ENCODE data around the gene CRYAA. TPM values are rescaled to one million over a fixed set of nuclear protein-coding genes. Genes with fewer than 3 reads are reported as not detected.
A peak's percentile ranks its signal among the peaks of the same experiment; 100 is the strongest.
"Not testable (repeated sequence)": the region's sequence is repeated elsewhere in the genome, so short reads cannot be mapped to it uniquely, and the experiment has no call there.

CRYAA gene
- total RNA-seq, 1 experiment from 2014 or later = not detected

- H3K9me3 Mint-ChIP-seq; H3K27me3 Mint-ChIP-seq (ENCODE audit: low read depth); H3K27ac Mint-ChIP-seq; H3K4me1 Mint-ChIP-seq; CTCF ChIA-PET; ATAC-seq; H3K36me3 Mint-ChIP-seq; POLR2A ChIA-PET; H3K4me3 Mint-ChIP-seq; DNase-seq (ENCODE audit: low spot score): not testable (repeated sequence)
These were observed 18.5 kb downstream of the CRYAA start for GRCh38 chr21:43187268-43187667.

GRCh38 chr21:43187715-43188114, 18.9 kb downstream of the CRYAA start:
- CTCF ChIA-PET = no interaction called here
- H3K36me3 Mint-ChIP-seq = no peaks in the 10 kb centered on the region
- no peak overlapping the region; the same call in 1 of the 2 replicates for H3K27ac Mint-ChIP-seq
- H3K9me3 Mint-ChIP-seq = peaks cover 7% of the 10 kb centered on the region; the same call in 1 of the 2 replicates
- POLR2A ChIA-PET = no interaction called here
- no peak for TF ChIP-seq JUN (CRISPR knock-in tag; IDR thresholded peaks at IDR 0.05)
- TF ChIP-seq IRF1 (CRISPR knock-in tag; IDR thresholded peaks at IDR 0.05) = no peak
- no peak for TF ChIP-seq ELF4 (CRISPR knock-in tag; IDR thresholded peaks at IDR 0.05; ENCODE audit: low read depth)
- no peak for TF ChIP-seq ZNF396 (CRISPR knock-in tag; IDR thresholded peaks at IDR 0.05; ENCODE audit: borderline replicate concordance)
- ATAC-seq (no peak), DNase-seq (ENCODE audit: low spot score) (no peak)
- H3K4me3 Mint-ChIP-seq = no peak overlapping the region
- H3K4me1 Mint-ChIP-seq = no peaks in the 10 kb centered on the region
- peaks cover 2% of the 10 kb centered on the region; the same call in 1 of the 2 replicates for H3K27me3 Mint-ChIP-seq (ENCODE audit: low read depth)

- TF ChIP-seq AR (CRISPR knock-in tag; IDR thresholded peaks at IDR 0.05) = no peak
- no peak for TF ChIP-seq OVOL2 (CRISPR knock-in tag; IDR thresholded peaks at IDR 0.05; ENCODE audit: borderline replicate concordance)
- TF ChIP-seq PRDM15 (CRISPR knock-in tag; IDR thresholded peaks at IDR 0.05) = no peak
- no peak for TF ChIP-seq CREB1 (CRISPR knock-in tag; IDR thresholded peaks at IDR 0.05)
- TF ChIP-seq ETV6 (CRISPR knock-in tag; IDR thresholded peaks at IDR 0.05) = no peak
- no peak for TF ChIP-seq MYBL2 (CRISPR knock-in tag; IDR thresholded peaks at IDR 0.05)
- TF ChIP-seq TEAD4 (CRISPR knock-in tag; IDR thresholded peaks at IDR 0.05) = no peak
- no peak for TF ChIP-seq TCF7 (CRISPR knock-in tag; IDR thresholded peaks at IDR 0.05; ENCODE audit: low read depth)
- no peak for TF ChIP-seq ATF2 (CRISPR knock-in tag; IDR thresholded peaks at IDR 0.05; ENCODE audit: borderline replicate concordance, low read depth)
- no peak for TF ChIP-seq HMGA2 (CRISPR knock-in tag; IDR thresholded peaks at IDR 0.05)
- TF ChIP-seq PREB (CRISPR knock-in tag; IDR thresholded peaks at IDR 0.05; ENCODE audit: borderline replicate concordance) = no peak
- no peak for TF ChIP-seq FOXJ3 (CRISPR knock-in tag; IDR thresholded peaks at IDR 0.05; ENCODE audit: borderline replicate concordance)
- no peak for TF ChIP-seq TP53 (CRISPR knock-in tag; IDR thresholded peaks at IDR 0.05)
- H3K4me3 Mint-ChIP-seq = no peak overlapping the region
- peaks cover 2% of the 10 kb centered on the region; the same call in 1 of the 2 replicates for H3K27me3 Mint-ChIP-seq (ENCODE audit: low read depth)
- no peaks in the 10 kb centered on the region for H3K4me1 Mint-ChIP-seq
- H3K9me3 Mint-ChIP-seq = peaks cover 8% of the 10 kb centered on the region
- ChIA-PET POLR2A (no interaction called here), CTCF (no interaction called here)
- no peaks in the 10 kb centered on the region for H3K36me3 Mint-ChIP-seq
- ATAC-seq (no peak), DNase-seq (ENCODE audit: low spot score) (peak; percentile 2)
- H3K27ac Mint-ChIP-seq = no peak overlapping the region
These were observed 19.4 kb downstream of the CRYAA start for GRCh38 chr21:43188181-43188580.

Data from WTC11 (cell line).